Stimulated activated CD8-positive, alpha-beta memory T cell treated with anti-CD3 and anti-CD28 coated beads, Interleukin-12 subunit alpha, Interleukin-12 subunit beta, amount 100 ng/mL, for 4 hours (primary cell): ENCODE measurements around the gene VPS25.
"Not testable (repeated sequence)": the region's sequence is repeated elsewhere in the genome, so short reads cannot be mapped to it uniquely, and the experiment has no call there.

ENCODE experiments used
- DNase-seq: peaks from one replicate; pipeline ENCODE4 v3.0.0-alpha.2; 2020; ENCODE audit warnings: low read depth

Gene VPS25

DNA sequence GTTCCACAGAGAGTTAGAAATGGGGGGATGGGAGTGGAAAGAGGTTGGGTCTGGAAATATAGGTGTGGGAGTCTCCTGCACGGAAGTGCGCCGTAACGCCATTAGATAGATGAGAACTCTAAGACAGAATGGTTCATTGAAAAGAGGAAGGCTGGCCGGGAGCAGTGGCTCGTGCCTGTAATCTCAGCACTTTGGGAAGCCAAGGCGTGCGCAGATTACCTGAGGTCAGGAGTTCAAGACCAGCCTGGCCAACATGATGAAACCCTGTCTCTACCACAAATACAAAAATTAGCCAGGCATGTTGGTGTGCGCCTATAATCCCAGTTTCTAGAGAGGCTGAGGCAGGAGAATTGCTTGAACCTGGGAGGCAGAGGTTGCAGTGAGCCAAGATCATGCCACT is 5.2 kb upstream of the VPS25 start:
- not testable (repeated sequence) for DNase-seq

DNA sequence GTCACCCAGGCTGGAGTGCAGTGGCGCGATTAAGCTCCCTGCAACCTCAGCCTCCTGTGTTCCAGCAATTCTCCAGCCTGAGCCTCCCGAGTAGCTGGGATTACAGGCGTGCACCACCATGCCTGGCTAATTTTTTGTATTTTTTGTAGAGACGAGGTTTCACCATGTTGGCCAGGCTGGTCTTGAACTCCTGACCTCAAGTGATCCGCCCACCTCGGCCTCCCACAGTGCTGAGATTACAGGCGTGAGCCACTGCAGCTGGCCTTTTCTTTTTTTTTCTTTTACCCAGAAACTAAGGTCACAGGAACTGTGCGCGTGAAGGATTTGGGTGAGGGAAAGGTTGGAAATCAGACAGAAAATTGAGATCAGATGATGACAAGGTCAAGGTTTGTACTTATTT is 3.3 kb upstream of the VPS25 start:
- DNase-seq = not testable (repeated sequence)

DNA sequence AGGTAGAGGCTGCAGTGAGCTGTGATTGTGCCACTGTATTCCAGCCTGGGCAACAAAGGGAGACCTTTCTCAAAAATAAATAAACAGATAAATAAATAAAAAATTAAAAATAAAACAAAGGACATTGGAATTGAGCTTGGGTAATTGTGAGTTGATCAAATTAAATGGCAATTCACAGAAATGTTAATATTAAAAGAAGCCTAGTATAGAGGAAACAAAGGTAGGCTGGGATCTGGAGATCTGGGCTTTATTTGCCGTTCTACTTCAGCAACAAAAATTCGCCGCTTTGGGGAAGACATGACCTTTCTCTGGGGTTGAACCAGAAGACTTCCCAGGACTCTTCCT is 332 bp upstream of the VPS25 start:
- no peak for DNase-seq

DNA sequence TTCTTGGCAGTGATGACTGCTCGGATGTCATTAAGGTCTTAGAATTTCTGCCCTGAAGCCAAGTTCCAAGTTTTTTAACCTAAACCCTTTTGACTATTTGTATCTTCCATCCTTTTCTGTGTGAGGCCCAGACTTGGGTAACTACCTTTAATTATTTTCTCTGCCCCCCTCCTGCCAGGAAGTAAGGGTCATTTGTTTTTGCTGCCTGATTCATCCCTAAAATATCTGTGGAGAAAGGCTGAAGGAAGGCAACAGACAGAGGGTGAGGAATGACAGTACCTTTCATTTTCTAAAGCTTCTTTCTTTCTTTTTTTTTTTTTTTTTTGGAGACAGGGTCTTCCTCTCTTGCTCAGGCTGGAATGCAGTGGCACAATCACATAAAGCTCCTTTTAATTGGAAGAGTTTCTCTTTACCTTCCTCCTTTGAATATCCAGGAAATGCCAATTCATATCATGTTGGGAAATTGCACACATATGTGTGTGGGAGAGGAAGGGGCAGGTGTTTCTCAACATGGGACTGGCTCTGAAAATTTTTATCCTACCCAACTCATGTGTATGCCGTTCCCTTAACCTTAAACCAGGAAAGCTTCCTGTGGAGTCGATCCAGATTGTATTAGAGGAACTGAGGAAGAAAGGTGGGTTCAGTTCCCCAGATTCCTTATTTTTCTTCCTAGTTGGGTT is 957 bp downstream of the VPS25 start:
- no peak for DNase-seq

DNA sequence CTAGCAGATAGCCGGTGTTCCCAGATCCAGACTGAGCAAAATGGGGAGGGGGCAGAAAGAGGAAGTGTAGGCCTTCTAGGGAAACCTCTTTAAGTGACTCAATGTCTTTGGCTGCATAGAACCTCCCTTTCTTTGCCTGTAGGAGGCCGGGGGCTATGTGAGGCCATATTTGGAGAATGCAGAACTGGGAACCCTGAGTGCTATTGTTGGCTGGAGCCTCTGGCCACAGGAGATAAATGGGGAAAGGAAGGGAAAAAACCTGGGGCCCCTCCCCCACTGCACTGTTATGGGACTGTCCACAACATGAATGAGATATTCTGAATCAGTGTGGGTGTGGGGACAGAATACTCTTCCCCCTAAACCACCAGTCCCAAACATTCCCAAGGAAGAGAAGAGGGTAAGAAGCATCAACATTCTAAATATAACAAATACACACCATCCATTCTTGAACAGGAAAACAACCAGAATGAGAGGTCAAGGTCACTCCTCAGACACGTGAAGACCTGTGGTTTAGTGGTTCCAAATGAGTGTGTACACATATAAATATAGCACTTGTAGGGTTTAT is 2.4 kb downstream of the VPS25 start:
- DNase-seq = no peak

DNA sequence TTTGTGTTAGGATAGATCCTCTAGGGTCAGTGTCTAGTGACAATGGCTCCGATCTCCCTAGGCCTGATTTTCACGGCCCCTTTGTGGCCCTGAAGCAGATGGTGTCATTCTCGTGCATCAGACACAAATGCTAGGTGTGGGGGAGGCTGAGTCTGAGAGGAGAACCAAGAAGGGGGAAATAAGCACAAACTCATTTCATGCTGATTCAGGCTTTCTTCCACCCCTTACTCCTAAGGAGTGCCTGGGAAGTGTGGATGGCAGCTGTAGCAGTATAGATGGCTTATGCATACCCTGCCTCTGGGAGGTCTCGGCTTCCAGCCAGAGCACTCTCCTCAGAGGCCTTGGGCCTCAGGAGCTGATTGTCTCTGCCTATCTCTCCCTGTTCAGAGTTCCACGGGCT is 5.3 kb downstream of the VPS25 start:
- no peak for DNase-seq

DNA sequence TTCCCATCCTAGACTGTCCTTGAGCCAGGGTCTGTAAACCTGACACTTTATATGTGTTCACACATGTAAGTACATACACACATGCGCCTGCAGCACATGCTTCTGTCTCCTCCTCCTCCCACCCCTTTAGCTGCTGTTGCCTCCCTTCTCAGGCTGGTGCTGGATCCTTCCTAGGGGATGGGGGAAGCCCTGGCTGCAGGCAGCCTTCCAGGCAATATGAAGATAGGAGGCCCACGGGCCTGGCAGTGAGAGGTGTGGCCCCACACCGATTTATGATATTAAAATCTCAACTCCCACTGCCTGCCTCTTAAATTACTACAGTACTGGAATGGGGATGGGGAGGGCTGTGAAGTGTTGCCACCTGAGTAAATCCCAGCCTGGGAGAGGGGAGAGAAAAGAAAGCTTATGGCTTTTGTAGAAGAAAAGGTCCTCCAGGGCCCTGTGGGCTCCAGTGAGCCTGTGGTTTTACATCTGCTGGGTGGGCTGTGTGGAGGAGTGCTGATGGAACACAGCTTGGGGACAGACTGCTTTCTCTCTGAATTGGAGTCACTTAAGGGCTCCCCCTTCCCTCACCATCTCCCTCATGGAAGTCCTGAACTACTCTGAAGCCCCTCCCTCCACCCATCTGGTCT is 6.2 kb downstream of the VPS25 start:
- DNase-seq = no peak

DNA sequence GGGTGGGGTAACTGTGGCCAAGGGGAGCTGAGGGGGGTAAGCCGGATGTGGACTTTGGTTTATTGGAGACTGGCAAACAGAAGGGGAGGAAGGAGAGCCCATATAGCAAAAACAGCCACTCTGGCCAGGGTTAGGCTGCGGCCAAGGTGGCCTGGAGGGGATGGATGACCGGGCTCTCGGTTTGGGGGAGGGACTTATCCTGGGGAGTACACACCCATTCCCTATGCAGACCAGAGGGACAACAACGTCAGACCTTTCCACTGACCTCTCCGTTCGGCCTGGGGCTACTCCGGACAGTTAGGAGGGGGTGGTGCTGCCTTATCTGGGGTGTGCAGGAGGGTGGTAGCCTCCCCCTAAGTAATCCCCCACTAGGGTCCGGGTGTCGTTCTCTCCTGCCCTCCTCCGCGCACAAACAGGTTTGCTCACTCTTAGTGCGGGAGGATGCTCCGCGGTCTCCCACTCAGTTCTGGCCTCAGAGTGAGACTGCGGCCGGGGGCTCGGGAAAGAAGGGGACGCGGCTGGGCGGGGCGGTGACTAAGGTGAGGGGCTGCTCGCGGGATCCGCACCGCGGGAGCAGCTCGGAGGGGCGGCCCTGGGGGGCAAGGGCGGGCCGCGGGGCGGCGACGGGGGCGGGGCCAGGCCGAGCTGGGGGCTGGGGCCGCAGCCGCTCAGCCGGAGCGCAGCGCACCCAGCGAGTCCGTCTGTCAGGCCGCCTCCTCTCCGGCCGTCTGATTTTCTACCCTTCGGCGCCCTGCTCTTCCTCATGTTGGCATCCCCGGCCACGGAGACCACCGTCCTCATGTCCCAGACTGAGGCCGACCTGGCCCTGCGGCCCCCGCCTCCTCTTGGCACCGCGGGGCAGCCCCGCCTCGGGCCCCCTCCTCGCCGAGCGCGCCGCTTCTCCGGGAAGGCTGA is 6.9 kb downstream of the VPS25 start, which contains the start of gene WNK4:
WNK4 (plus strand) TSS at position 675 of the 915 bp plus-strand sequence; CDS start at position 764, 89 bp downstream.
- DNase-seq = no peak

DNA sequence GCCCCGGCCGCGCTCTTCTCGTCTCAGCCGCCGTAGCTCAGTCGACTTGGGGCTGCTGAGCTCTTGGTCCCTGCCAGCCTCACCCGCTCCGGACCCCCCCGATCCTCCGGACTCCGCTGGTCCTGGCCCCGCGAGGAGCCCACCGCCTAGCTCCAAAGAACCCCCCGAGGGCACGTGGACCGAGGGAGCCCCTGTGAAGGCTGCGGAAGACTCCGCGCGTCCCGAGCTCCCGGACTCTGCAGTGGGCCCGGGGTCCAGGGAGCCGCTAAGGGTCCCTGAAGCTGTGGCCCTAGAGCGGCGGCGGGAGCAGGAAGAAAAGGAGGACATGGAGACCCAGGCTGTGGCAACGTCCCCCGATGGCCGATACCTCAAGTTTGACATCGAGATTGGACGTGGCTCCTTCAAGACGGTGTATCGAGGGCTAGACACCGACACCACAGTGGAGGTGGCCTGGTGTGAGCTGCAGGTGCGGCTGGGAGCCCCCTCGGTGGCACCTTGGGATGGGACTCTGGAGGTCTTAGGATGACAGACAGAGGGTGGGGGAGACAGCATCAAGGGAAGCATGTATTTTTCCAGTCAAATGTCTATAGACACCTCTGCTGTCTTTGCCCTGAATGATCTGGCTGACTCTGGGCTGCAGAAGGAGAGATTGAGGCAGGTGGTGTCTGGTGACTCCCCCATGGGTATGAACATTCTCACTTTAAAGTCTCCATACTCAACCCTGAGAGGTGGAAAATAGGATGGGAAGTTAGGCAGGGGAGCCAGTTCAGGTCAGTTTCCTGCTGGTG is 7.8 kb downstream of the VPS25 start:
- no peak for DNase-seq

DNA sequence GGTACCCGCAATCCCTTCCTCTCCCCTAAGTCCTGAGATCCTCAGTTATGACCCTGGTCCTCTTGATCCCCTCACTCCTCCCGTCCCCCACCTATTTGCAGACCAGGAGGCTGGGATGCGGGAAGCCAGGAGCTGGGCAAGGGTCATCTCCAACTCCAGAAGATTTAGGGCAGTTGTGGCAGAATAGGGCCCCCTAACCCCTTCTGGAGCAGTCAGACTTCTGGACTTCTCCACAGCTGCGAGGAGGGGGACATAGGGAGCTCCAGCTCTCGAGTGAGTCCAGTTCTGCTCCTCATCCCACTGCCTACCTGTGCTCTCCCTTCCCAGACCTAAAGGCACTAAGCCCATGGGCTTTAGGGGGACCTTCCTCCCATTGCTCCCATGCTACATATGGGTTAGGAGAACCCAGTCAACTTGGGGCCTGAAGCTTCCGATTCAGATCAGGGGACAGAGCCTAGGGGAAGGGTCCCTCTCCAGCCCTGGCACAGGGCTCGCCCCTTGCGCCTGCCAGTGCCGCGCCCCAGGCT is 8.5 kb downstream of the VPS25 start:
- no peak for DNase-seq

DNA sequence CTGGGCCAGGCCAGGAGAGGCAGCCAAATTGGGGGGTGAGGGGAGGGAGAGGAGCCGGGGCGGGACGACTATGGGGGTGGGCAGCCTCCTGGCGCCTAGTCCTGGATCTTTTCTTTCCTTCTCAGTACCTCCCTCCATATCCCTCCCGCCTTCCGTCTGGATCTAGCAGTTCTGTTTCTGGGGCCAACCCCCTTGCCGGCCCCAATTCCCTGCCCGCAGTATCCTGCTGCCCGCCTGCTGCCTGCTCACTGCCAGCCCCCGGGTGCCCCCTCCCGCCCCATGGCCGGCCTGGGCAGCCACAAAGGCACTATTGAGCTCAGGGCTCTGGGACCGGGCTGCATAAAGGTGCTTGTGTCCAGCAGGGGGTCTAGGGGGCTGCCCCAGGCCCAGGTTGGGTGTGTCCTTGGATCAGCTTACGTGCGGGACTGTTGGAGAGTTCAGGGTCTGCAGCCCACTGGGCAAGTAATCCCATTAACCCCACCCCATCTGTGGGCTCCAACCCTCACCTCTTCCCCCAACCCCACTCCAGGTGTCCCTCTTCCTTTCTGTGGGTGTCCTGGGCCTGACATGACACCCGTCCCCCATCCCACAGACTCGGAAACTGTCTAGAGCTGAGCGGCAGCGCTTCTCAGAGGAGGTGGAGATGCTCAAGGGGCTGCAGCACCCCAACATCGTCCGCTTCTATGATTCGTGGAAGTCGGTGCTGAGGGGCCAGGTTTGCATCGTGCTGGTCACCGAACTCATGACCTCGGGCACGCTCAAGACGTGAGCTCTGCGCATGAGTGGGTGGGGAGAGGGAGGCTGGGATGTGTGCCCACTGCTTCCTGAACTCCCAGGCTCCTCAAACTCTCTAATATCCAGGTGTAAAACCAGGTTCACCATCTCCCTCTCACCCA is 9.2 kb downstream of the VPS25 start:
- DNase-seq = no peak

DNA sequence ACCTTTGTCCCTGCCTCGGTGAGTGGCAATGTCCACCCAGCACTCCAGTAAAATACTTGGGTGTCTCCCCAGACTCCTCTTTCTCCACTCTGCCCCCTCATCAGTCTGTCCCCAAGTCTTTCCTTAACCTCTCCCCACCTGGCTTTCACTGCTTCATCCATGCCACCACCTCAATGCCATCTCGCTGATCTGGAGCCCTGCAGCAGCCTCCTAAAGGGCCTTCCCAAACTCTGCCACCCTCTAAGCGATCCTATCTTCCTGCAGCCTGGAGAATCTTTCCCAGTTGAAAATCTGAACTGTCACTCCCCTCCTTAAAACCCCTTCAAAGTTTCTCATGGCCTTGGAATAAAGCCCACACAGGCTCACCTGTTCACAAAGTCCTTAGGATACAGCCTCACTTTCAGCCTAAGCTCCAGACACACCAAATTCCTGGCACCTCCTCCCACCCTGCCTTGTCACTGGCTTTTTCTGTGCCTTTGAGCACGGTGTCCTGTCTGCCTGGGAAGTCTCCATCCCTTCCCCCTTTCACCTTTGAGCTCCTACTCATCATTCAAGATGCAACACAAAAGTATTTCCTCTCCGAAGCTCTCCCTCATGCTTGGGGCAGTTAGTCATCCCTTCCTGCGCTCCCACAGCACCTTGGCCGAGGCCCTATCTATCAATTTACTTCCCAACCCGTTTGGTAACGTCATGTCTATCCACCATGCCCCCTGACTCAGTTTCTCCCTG is 10.0 kb downstream of the VPS25 start:
- DNase-seq = no peak

DNA sequence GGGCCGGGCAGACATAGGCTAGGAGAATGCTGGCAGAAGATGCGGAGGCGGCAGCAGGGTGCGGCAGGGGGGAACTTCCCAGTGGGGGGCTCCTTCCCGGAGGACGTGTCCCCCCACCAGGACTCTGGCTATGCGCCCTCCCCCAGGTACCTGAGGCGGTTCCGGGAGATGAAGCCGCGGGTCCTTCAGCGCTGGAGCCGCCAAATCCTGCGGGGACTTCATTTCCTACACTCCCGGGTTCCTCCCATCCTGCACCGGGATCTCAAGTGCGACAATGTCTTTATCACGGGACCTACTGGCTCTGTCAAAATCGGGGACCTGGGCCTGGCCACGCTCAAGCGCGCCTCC is 10.5 kb downstream of the VPS25 start:
- DNase-seq = no peak

DNA sequence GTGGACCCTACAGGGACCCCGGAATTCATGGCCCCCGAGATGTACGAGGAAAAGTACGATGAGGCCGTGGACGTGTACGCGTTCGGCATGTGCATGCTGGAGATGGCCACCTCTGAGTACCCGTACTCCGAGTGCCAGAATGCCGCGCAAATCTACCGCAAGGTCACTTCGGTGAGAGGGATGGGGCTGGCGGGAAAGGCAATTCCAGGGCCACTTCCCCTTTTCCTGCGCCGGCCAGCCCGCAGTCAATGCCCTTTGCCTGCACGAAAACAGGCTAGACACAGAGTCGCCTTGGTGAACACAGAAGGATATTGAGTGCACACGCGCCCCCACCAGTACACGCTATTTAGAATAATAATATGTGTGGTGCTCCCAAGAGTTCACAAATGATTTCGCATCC is 11.2 kb downstream of the VPS25 start:
- no peak for DNase-seq

DNA sequence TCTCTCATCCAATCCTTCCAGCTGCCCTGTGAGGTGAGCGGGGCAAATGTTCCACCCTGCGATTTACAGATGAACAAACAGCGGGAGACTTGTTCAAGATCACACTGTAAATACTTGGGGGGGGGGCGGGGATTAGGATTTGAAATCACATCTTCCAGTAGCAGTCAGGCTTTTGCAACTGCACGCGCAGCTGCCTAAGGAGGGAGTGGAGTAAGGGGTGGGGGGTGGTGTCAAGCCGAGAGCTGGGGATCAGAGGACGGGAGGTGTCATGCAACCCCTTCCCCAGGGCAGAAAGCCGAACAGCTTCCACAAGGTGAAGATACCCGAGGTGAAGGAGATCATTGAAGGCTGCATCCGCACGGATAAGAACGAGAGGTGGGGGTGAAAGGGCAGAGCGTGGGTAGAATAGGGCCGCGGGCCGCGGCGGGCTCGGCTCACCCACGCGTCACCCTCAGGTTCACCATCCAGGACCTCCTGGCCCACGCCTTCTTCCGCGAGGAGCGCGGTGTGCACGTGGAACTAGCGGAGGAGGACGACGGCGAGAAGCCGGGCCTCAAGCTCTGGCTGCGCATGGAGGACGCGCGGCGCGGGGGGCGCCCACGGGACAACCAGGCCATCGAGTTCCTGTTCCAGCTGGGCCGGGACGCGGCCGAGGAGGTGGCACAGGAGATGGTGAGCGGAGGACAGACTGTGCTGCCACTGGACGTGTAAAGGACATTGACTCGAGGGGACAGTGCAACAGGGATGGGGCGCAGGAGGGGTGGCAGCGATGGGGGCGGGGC is 11.8 kb downstream of the VPS25 start:
- peak; percentile 27 for DNase-seq

DNA sequence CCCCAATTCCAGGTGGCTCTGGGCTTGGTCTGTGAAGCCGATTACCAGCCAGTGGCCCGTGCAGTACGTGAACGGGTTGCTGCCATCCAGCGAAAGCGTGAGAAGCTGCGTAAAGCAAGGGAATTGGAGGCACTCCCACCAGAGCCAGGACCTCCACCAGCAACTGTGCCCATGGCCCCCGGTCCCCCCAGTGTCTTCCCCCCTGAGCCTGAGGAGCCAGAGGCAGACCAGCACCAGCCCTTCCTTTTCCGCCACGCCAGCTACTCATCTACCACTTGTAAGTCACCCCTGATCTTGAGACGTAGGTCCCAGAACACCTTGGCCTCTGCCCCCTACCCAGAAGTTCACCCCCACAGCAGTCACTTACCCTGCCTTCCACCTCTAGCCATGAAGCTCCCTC is 14.0 kb downstream of the VPS25 start:
- DNase-seq = no peak

DNA sequence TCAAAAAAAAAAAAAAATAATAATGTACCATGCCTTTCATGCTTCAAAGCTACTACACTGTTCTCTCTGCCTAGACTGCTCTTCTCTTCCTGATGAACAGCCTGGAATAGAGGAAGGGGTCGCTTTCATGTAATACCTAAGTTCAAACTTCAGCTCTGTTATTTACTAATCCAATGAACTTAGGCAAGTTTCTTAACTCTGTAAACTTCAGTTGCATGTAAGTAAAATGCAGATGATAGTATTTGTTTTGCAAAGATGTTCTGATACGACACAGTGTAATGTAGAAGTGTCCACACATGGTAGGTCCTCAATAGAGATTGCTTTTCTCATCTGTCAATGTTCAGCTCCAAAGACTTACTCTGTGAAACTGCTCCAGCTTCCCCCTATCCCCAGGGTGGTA is 18.7 kb downstream of the VPS25 start:
- no peak for DNase-seq

DNA sequence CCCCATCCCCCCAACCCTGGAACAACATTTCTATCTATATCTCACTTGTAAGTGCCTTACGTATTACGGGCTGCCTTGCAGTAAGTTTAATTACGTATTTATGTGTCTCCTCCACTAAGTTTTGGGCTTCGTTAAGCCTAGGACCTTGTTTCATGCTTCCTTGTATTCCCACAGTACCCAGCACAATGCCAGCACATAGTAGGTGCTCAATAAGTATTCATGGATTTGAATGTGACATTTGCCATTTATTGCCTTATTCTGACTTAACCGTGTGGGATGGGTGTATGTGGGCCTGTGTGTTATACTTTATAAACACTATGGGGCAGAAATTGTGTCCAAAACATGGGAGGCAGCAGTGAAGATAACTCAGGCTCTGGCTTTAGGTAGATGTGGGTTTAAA is 19.3 kb downstream of the VPS25 start:
- DNase-seq = no peak

DNA sequence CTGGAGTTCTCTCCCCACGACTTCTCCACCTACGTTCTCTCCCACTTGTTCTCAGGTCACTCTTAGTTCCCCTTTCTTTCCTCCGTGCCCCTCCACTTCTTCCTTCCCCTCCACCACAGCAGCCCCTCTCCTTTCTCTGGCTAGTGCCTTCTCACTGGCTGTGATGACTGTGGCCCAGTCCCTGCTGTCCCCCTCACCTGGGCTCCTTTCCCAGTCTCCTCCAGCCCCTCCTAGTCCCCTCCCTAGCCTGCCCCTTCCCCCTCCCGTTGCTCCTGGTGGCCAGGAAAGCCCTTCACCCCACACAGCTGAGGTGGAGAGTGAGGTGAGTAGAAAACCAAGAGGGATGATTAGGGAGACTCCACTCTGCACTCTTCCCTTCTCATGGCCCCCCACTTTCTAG is 21.8 kb downstream of the VPS25 start:
- DNase-seq = no peak
